C4-2B (cell line): ENCODE data around the gene ADIPOR2.

ENCODE experiments used
- ZFX ChIP-seq: fragments of 450-650 bp; IDR thresholded peaks from 2 replicates; pipeline ENCODE4 v1.6.1; 2017
- TF ChIP-seq, protein P1 (sequence below): fragments of 450-650 bp; conservative IDR thresholded peaks from 2 replicates; pipeline ENCODE4 v1.5.1; 2017; ENCODE audit warnings: mild to moderate bottlenecking

DNA sequence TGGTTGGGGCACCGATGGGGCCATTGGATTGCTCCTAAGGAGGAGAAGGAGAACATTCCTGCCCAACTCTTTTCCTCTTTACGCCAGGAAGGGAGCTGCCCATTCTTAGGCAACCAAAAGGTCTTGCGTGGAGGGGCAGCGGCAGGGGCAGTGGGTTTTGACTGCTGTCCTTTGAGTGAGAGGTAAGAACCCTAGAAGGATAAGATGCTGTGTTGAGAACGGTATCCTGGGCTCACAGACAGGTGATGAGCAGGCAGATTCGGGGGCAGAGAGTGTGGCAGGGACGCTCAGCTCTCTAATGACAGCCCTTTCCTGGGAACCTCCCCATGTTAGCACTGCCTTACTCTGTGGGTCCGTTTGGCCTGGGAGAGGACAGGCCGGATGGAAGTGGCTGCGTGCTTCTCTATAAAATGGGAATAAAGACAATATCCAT lies 142.7 kb downstream of the ADIPOR2 start:
- TF ChIP-seq, protein P1, sequence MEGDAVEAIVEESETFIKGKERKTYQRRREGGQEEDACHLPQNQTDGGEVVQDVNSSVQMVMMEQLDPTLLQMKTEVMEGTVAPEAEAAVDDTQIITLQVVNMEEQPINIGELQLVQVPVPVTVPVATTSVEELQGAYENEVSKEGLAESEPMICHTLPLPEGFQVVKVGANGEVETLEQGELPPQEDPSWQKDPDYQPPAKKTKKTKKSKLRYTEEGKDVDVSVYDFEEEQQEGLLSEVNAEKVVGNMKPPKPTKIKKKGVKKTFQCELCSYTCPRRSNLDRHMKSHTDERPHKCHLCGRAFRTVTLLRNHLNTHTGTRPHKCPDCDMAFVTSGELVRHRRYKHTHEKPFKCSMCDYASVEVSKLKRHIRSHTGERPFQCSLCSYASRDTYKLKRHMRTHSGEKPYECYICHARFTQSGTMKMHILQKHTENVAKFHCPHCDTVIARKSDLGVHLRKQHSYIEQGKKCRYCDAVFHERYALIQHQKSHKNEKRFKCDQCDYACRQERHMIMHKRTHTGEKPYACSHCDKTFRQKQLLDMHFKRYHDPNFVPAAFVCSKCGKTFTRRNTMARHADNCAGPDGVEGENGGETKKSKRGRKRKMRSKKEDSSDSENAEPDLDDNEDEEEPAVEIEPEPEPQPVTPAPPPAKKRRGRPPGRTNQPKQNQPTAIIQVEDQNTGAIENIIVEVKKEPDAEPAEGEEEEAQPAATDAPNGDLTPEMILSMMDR: no peak
- no peak for TF ChIP-seq ZFX
